Neural crest cell (in vitro differentiated cells): ENCODE data around the gene ZNF527. TPM values are rescaled to one million over a fixed set of nuclear protein-coding genes. Genes with fewer than 3 reads are reported as not detected.

ENCODE experiments used
- DNase-seq: peaks from one replicate; pipeline ENCODE4 v3.0.0; 2021; ENCODE audit warnings: low read depth, mixed read lengths, low spot score
- H3K27ac Mint-ChIP-seq: one replicate; pipeline ENCODE4 v1.8.0; 2021; ENCODE audit warnings: mild to moderate bottlenecking, mixed read lengths; ENCODE audit not compliant: unreplicated experiment
- H3K27me3 Mint-ChIP-seq: 2 replicates; pipeline ENCODE4 v1.8.0; 2021; ENCODE audit warnings: low read depth, mild to moderate bottlenecking, mixed read lengths
- H3K36me3 Mint-ChIP-seq: 2 replicates; pipeline ENCODE4 v1.8.0; 2021; ENCODE audit warnings: low read depth, mild to moderate bottlenecking, mixed read lengths
- H3K4me1 Mint-ChIP-seq: 2 replicates; pipeline ENCODE4 v1.8.0; 2021; ENCODE audit warnings: mixed read lengths
- H3K4me3 Mint-ChIP-seq: one replicate; pipeline ENCODE4 v1.8.0; 2021; ENCODE audit warnings: mild to moderate bottlenecking, mixed read lengths
- H3K9me3 Mint-ChIP-seq: 2 replicates; pipeline ENCODE4 v1.8.0; 2021; ENCODE audit warnings: mixed read lengths
- total RNA-seq: library from RNA; stranded (reverse); gene quantifications from 2 replicates; pipeline ENCODE4 v1.2.1, GENCODE V29; 2021
- TF ChIP-seq, protein P1 (sequence below): fragments of 200-600 bp; sonication (generic); conservative IDR thresholded peaks from 2 replicates; pipeline ENCODE4 v1.5.0; 2021; ENCODE audit warnings: antibody characterized with exemption, mild to moderate bottlenecking

Gene ZNF527
- total RNA-seq, 1 donor from 2014 or later: 8.2 TPM

DNA sequence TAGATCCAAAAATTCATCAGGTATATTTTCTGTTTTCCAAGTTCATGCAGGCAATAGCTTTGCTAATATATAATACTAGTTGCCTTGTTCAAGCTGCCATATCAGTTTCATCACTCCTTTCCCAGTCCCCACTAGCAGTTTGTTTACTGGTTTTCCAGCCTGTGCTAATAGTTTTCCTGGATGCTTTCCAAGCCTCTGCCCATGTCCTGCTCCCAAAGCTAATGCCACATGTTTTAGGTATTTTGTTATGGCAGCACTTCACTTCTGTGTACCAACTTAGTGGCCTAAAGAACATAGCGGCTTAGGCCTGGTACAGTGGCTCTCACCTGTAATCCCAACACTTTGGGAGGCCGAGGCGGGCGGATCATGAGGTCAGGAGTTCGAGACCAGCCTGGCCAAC, 28.1 kb upstream of the ZNF527 start:
- TF ChIP-seq, protein P1, sequence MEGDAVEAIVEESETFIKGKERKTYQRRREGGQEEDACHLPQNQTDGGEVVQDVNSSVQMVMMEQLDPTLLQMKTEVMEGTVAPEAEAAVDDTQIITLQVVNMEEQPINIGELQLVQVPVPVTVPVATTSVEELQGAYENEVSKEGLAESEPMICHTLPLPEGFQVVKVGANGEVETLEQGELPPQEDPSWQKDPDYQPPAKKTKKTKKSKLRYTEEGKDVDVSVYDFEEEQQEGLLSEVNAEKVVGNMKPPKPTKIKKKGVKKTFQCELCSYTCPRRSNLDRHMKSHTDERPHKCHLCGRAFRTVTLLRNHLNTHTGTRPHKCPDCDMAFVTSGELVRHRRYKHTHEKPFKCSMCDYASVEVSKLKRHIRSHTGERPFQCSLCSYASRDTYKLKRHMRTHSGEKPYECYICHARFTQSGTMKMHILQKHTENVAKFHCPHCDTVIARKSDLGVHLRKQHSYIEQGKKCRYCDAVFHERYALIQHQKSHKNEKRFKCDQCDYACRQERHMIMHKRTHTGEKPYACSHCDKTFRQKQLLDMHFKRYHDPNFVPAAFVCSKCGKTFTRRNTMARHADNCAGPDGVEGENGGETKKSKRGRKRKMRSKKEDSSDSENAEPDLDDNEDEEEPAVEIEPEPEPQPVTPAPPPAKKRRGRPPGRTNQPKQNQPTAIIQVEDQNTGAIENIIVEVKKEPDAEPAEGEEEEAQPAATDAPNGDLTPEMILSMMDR: no peak
- Mint-ChIP-seq H3K4me3 (no peak overlapping the region), H3K27me3 (no peaks in the 10 kb centered on the region), H3K36me3 (peaks cover 34% of the 10 kb centered on the region), H3K4me1 (no peaks in the 10 kb centered on the region), H3K27ac (no peak overlapping the region), H3K9me3 (peaks cover 2% of the 10 kb centered on the region)
- no peak for DNase-seq

DNA sequence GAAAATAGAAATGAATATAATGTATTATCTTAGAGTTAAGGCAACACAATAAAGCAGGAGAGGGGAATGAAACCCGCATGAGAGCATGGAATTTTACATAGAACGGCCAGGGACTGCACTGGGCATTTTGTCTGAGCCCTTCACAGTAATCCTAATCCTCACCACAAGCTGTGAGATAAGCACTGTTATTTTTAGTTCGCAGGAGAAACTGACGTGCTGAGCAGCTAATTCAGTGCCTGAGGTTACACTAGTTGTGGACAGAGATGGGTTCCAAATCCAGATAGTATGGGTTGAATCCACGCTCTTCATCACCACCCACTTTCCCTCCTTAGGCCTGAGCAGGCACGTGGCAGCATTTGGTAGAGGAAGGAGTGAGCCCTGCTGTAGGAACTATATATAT, 24.8 kb upstream of the ZNF527 start:
- H3K4me1 Mint-ChIP-seq: no peaks in the 10 kb centered on the region
- H3K27ac Mint-ChIP-seq: no peak overlapping the region
- TF ChIP-seq, protein P1: no peak
- no peak for DNase-seq
- peaks cover 28% of the 10 kb centered on the region for H3K36me3 Mint-ChIP-seq
- no peak overlapping the region for H3K4me3 Mint-ChIP-seq
- H3K9me3 Mint-ChIP-seq: no peaks in the 10 kb centered on the region
- no peaks in the 10 kb centered on the region for H3K27me3 Mint-ChIP-seq

DNA sequence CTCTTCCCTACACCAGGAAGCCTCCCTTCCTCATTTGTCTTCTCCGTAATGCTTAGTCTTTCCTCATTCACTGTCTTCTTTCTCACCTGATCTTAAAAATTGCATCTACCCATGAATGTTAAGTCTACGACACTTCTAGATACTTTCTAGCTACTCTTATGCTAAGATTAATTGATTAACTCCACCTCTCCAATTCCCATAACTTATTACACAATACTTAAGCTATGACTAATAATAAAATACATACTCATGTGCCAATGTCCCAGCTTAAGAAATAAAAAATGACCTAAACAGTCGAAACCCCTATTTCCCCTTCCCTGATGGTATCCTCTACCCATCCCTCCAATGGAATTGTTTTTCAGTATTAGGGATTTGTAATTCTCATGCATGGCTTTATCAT, 22.8 kb upstream of the ZNF527 start:
- no peak for DNase-seq
- TF ChIP-seq, protein P1: no peak
- Mint-ChIP-seq H3K27ac (no peak overlapping the region), H3K9me3 (no peaks in the 10 kb centered on the region), H3K4me3 (no peak overlapping the region), H3K36me3 (peaks cover 25% of the 10 kb centered on the region), H3K4me1 (no peaks in the 10 kb centered on the region), H3K27me3 (no peaks in the 10 kb centered on the region)

DNA sequence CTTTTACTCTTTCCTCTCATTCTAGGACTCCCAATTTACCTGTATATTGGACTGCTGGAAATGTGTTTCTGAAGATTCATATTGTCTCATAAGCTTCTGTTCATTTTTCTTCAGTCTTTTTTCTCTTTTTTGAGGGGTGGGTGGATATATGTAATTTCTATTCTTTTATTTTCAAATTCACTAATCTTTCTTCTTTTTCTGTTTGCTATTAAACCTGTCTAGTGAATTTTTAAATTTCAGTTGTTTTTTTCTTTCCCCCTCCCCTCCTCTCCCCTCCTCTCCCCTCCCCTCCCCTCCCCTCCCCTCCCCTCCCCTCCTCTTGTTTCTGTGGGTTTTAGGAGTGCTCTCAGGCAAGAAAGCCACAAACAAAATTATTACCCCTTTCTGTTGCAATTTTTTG, 16.9 kb upstream of the ZNF527 start:
- Mint-ChIP-seq H3K36me3 (peaks cover 50% of the 10 kb centered on the region), H3K27me3 (no peaks in the 10 kb centered on the region), H3K4me3 (no peak overlapping the region), H3K27ac (no peak overlapping the region), H3K4me1 (no peaks in the 10 kb centered on the region), H3K9me3 (peaks cover 16% of the 10 kb centered on the region)
- TF ChIP-seq, protein P1: no peak
- DNase-seq: no peak

DNA sequence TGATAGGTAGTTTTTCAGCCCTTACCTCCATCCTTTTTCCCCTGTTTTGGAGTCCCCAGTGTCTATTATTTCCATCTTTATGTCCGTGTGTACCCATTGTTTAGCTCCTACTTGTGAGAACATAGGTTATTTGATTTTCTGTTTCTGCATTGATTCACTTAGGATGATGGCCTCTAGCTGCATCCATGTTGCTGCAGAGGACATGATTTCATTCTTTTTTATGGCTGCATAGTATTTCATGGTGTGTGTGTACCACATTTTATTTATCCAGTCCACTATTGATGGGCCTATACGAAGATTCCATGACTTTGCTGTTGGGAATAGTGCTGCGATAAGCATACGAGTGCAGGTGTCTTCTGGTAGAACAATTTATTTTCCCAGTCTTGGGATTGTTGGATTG, 15.0 kb upstream of the ZNF527 start:
- Mint-ChIP-seq H3K27ac (no peak overlapping the region), H3K4me3 (no peak overlapping the region), H3K36me3 (peaks cover 63% of the 10 kb centered on the region), H3K4me1 (no peaks in the 10 kb centered on the region), H3K9me3 (peaks cover 16% of the 10 kb centered on the region), H3K27me3 (no peaks in the 10 kb centered on the region)
- TF ChIP-seq, protein P1: no peak
- no peak for DNase-seq

DNA sequence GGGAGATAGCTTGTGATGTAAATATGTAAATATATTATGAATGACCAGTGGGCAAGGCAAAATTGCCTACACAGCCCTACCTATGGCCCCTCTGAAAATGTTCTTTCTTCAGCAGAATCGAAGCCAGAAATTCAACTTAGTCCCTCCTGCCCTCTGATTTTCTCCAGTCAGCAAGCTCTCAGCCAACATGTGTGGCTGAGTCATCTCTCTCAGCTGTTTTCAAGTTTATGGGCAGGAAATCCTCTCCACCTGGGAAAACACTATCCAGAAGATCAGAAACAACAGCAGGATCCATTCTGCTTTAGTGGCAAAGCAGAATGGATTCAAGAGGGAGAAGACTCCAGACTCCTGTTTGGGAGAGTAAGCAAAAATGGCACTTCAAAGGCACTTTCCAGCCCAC, 8.9 kb upstream of the ZNF527 start:
- H3K4me1 Mint-ChIP-seq: no peaks in the 10 kb centered on the region
- no peak for DNase-seq
- TF ChIP-seq, protein P1: no peak
- H3K9me3 Mint-ChIP-seq: peaks cover 22% of the 10 kb centered on the region
- H3K36me3 Mint-ChIP-seq: peaks cover 67% of the 10 kb centered on the region
- H3K27me3 Mint-ChIP-seq: no peaks in the 10 kb centered on the region
- no peak overlapping the region for H3K4me3 Mint-ChIP-seq
- no peak overlapping the region for H3K27ac Mint-ChIP-seq
